HCT116 (cell line): Measurements from ENCODE around the gene LRRTM2. TPM values are rescaled to one million over a fixed set of nuclear protein-coding genes. Genes with fewer than 3 reads are reported as not detected.

Source experiments
- ATAC-seq: fragments of 200-7000 bp; cut with Tn5 transposase; 2 replicates; pipeline ENCODE4 v1.9.1; 2020; ENCODE audit warnings: mild to moderate bottlenecking, moderate library complexity
- BruUV-seq: library from RNA; stranded (reverse); fragments of 400-500 nt; replicated peaks from 2 replicates; lab custom pipeline; 2021; lab: Mats Ljungman, UMichigan
- CTCF ChIA-PET: fragments of 300-600 bp; sonication (Branson Sonifier 250); formaldehyde crosslinking; loops from one replicate; lab custom pipeline; 2021; ENCODE audit warnings: antibody characterized with exemption; lab: Charles Lee
- POLR2A ChIA-PET: fragments of 300-600, 350-600 bp; sonication (Branson Sonifier 250); formaldehyde crosslinking; loops from one replicate; lab custom pipeline; 2021; ENCODE audit warnings: antibody characterized with exemption; lab: Charles Lee
- RAD21 ChIA-PET, 2 experiments: fragments of 300-600 bp; sonication (Branson Sonifier 250); formaldehyde crosslinking; loops; one replicate each; lab custom pipeline; 2023; ENCODE audit warnings: low total read pairs in 2 of 2; ENCODE audit not compliant: uncharacterized antibody in 2 of 2, unreplicated experiment in 2 of 2, low non-redundant PET in 1 of 2; lab: Charles Lee
- DNase-seq: peaks from one replicate; pipeline ENCODE4 v3.0.0-alpha.2; 2010; ENCODE audit warnings: low read depth, low spot score
- H2AFZ ChIP-seq: fragments of 200-600 bp; shearing (Covaris generic), sonication (generic); 2 replicates; pipeline ENCODE4 v1.6.1; 2017; ENCODE audit warnings: low read depth, mixed run types, mixed read lengths, antibody characterized with exemption, low read length; ENCODE audit not compliant: poor library complexity, severe bottlenecking
- H3K27ac ChIP-seq: 2 replicates; pipeline ENCODE4 v1.5.1; 2012; ENCODE audit warnings: low read depth, low read length
- H3K27me3 ChIP-seq: fragments of 200-600 bp; sonication (generic); 2 replicates; pipeline ENCODE4 v1.6.1; 2016; ENCODE audit warnings: mixed run types, low read length, mixed read lengths; ENCODE audit not compliant: insufficient read depth
- H3K36me3 ChIP-seq, 2 experiments: fragments of 200-500 bp in 1 of 2; fragments of 200-600 bp in 1 of 2; sonication (Bioruptor generic) in 1 of 2; sonication (generic) in 1 of 2; 2 replicates each; pipeline versions ENCODE4 v1.5.1 to v1.6.1; 2014 to 2016; ENCODE audit warnings: low read length in 2 of 2, inconsistent platforms in 1 of 2, mixed read lengths in 1 of 2, mixed run types in 1 of 2; ENCODE audit not compliant: insufficient read depth in 2 of 2, control insufficient read depth in 1 of 2
- H3K4me1 ChIP-seq, 2 experiments: fragments of 200-600 bp in 1 of 2; sonication (generic) in 1 of 2; 2 replicates each; pipeline versions ENCODE4 v1.5.1 to v1.6.1; 2012 to 2017; ENCODE audit warnings: low read length in 2 of 2, inconsistent platforms in 1 of 2, mild to moderate bottlenecking in 1 of 2, mixed read lengths in 1 of 2, mixed run types in 1 of 2, moderate library complexity in 1 of 2; ENCODE audit not compliant: insufficient read depth in 2 of 2, control insufficient read depth in 1 of 2
- H3K4me2 ChIP-seq: fragments of 200-600 bp; sonication (generic); 2 replicates; pipeline ENCODE4 v1.6.1; 2017; ENCODE audit warnings: mixed run types, low read length, mixed read lengths
- H3K4me3 ChIP-seq, 2 experiments: fragments of 200-600 bp in 1 of 2; sonication (generic) in 1 of 2; replicated peaks in 1 of 2; 2 replicates each; pipeline ENCODE4 v1.5.1; 2011 to 2016; ENCODE audit warnings: low read length in 2 of 2, control low read depth in 1 of 2, low read depth in 1 of 2, mild to moderate bottlenecking in 1 of 2, mixed read lengths in 1 of 2, mixed run types in 1 of 2
- H3K79me2 ChIP-seq: fragments of 200-600 bp; sonication (generic); 2 replicates; pipeline ENCODE4 v1.6.1; 2017; ENCODE audit warnings: mild to moderate bottlenecking, mixed run types, low read length, moderate library complexity, mixed read lengths; ENCODE audit not compliant: insufficient read depth
- H3K9ac ChIP-seq: fragments of 200-600 bp; sonication (generic); 2 replicates; pipeline ENCODE4 v1.6.1; 2016; ENCODE audit warnings: low read length, mixed read lengths
- H3K9me2 ChIP-seq: fragments of 200-600 bp; sonication (generic), shearing (Covaris generic); 2 replicates; pipeline ENCODE4 v1.6.1; 2017; ENCODE audit warnings: mixed run types, mild to moderate bottlenecking, moderate library complexity; ENCODE audit not compliant: insufficient read depth
- H3K9me3 ChIP-seq, 2 experiments: fragments of 200-500 bp in 1 of 2; fragments of 200-600 bp in 1 of 2; sonication (Bioruptor generic) in 1 of 2; sonication (generic) in 1 of 2; 2 replicates each; pipeline ENCODE4 v1.6.1; 2014 to 2017; ENCODE audit warnings: low read length in 2 of 2, mixed read lengths in 2 of 2, inconsistent platforms in 1 of 2, low read depth in 1 of 2, mild to moderate bottlenecking in 1 of 2, mixed run types in 1 of 2, moderate library complexity in 1 of 2; ENCODE audit not compliant: control insufficient read depth in 1 of 2, insufficient read depth in 1 of 2
- H4K20me1 ChIP-seq: fragments of 200-600 bp; sonication (generic), shearing (Covaris generic); 2 replicates; pipeline ENCODE4 v1.6.1; 2017; ENCODE audit warnings: mixed run types, mild to moderate bottlenecking, moderate library complexity; ENCODE audit not compliant: insufficient read depth
- ATF3 ChIP-seq: IDR thresholded peaks from 2 replicates; pipeline ENCODE4 v1.6.1; 2012
- CBX3 ChIP-seq: IDR thresholded peaks from 2 replicates; pipeline ENCODE4 v1.6.1; 2012; ENCODE audit warnings: low read depth
- EGR1 ChIP-seq: IDR thresholded peaks from 2 replicates; pipeline ENCODE4 v1.6.1; 2012; ENCODE audit warnings: low read depth
- ELF1 ChIP-seq: IDR thresholded peaks from 2 replicates; pipeline ENCODE4 v1.6.1; 2012; ENCODE audit warnings: low read depth, borderline replicate concordance
- EZH2 ChIP-seq: fragments of 200-600 bp; sonication (generic); IDR thresholded peaks from 2 replicates; pipeline ENCODE4 v1.6.1; 2017; ENCODE audit warnings: antibody characterized with exemption, mixed run types
- FOSL1 ChIP-seq: IDR thresholded peaks from 2 replicates; pipeline ENCODE4 v1.6.1; 2012; ENCODE audit warnings: low read depth
- JUND ChIP-seq: IDR thresholded peaks from 2 replicates; pipeline ENCODE4 v1.6.1; 2012
- POLR2A ChIP-seq: IDR thresholded peaks from 2 replicates; pipeline ENCODE4 v1.7.0; 2011; ENCODE audit warnings: borderline replicate concordance; ENCODE audit not compliant: insufficient read depth, insufficient read length; ENCODE audit errors: extremely low read depth
- POLR2AphosphoS5 ChIP-seq: IDR thresholded peaks from 2 replicates; pipeline ENCODE4 v1.6.1; 2011; ENCODE audit warnings: mild to moderate bottlenecking, low read depth, low read length, moderate library complexity
- RAD21 ChIP-seq: IDR thresholded peaks from 2 replicates; pipeline ENCODE4 v1.6.1; 2012; ENCODE audit warnings: low read depth, mild to moderate bottlenecking
- SIN3A ChIP-seq: IDR thresholded peaks from 2 replicates; pipeline ENCODE4 v1.6.1; 2012; ENCODE audit warnings: low read depth
- SRF ChIP-seq: IDR thresholded peaks from 2 replicates; pipeline ENCODE4 v1.6.1; 2012; ENCODE audit warnings: low read depth
- TCF7L2 ChIP-seq: IDR thresholded peaks from 2 replicates; pipeline ENCODE4 v1.7.0; 2011; ENCODE audit warnings: borderline replicate concordance, inconsistent platforms; ENCODE audit not compliant: insufficient read depth, insufficient read length; ENCODE audit errors: extremely low read depth
- YY1 ChIP-seq: IDR thresholded peaks from 2 replicates; pipeline ENCODE4 v1.6.1; 2011; ENCODE audit warnings: low read length, low read depth, moderate library complexity, mild to moderate bottlenecking; ENCODE audit not compliant: insufficient replicate concordance; ENCODE audit errors: extremely low read depth
- ZBTB33 ChIP-seq: IDR thresholded peaks from 2 replicates; pipeline ENCODE4 v1.6.1; 2011; ENCODE audit warnings: mild to moderate bottlenecking, low read length, moderate library complexity; ENCODE audit not compliant: insufficient replicate concordance; ENCODE audit errors: extremely low read depth
- ZFX ChIP-seq: fragments of 450-650 bp; IDR thresholded peaks from 2 replicates; pipeline ENCODE4 v1.6.1; 2017
- ZNF274 ChIP-seq: fragments of 200-500 bp; sonication (Bioruptor generic); IDR thresholded peaks from 2 replicates; pipeline ENCODE4 v1.6.1; 2014; ENCODE audit warnings: mild to moderate bottlenecking, low read depth, low read length, inconsistent platforms
- intact Hi-C: fragments of 100-400 bp; cut with micrococcal nuclease; formaldehyde crosslinking; loops from 2 replicates; pipeline ENCODE4 v1.10.0; 2022
- total RNA-seq: library from RNA; stranded (reverse); gene quantifications from one replicate; pipeline ENCODE4 v1.2.1, GENCODE V29; 2021; ENCODE audit not compliant: unreplicated experiment

Gene LRRTM2
- total RNA-seq, 1 experiment from 2014 or later, result not detected

- ATAC-seq, result no peak
- Histone ChIP-seq H3K27me3 (no peaks in the 10 kb centered on the region), H4K20me1 (peaks cover 15% of the 10 kb centered on the region; the same call in 1 of the 2 replicates), H2AFZ (no peak overlapping the region), H3K27ac (no peak overlapping the region), H3K9me2 (no peaks in the 10 kb centered on the region), H3K9ac (no peak overlapping the region), H3K79me2 (peaks cover 86% of the 10 kb centered on the region), H3K9me3 (no peaks in the 10 kb centered on the region), H3K4me3 (no peak overlapping the region), H3K4me2 (no peak overlapping the region), H3K36me3 (no peaks in the 10 kb centered on the region), H3K4me1 (peaks cover 11 to 15% of the 10 kb centered on the region in 2 experiments)
- no peak for DNase-seq
- no TSS peak for BruUV-seq
- TF ChIP-seq POLR2AphosphoS5, result no peak
- TF ChIP-seq ZBTB33, result no peak
- no peak for TF ChIP-seq ELF1
- TF ChIP-seq CBX3, result no peak
- no peak for TF ChIP-seq RAD21
- no peak for TF ChIP-seq ATF3
- TF ChIP-seq ZFX, result no peak
- TF ChIP-seq TCF7L2, result no peak
- TF ChIP-seq EZH2, result no peak
- ChIA-PET CTCF (no interaction called here), POLR2A (no interaction called here), RAD21 (no interaction called here)
- intact Hi-C loops, result no loop called here
Observed at GRCh38 chr5:138875552-138875875, 379 bp upstream of the LRRTM2 start.

- Histone ChIP-seq H3K27ac (no peak overlapping the region), H3K9me3 (no peaks in the 10 kb centered on the region), H4K20me1 (peaks cover 15% of the 10 kb centered on the region; the same call in 1 of the 2 replicates), H3K4me1 (peaks cover 13 to 15% of the 10 kb centered on the region in 2 experiments), H2AFZ (no peak overlapping the region), H3K4me3 (no peak overlapping the region), H3K27me3 (no peaks in the 10 kb centered on the region), H3K9ac (no peak overlapping the region), H3K36me3 (no peaks in the 10 kb centered on the region), H3K9me2 (no peaks in the 10 kb centered on the region), H3K4me2 (no peak overlapping the region), H3K79me2 (peaks cover 90% of the 10 kb centered on the region)
- BruUV-seq, result no TSS peak
- intact Hi-C loops, result no loop called here
- ChIA-PET RAD21 (no interaction called here), POLR2A (no interaction called here), CTCF (no interaction called here)
- DNase-seq, result no peak
- ATAC-seq, result no peak
- TF ChIP-seq EZH2 (no peak), TCF7L2 (no peak), ATF3 (no peak), ZBTB33 (no peak), EGR1 (no peak), JUND (no peak), ZNF274 (no peak), POLR2A (no peak), FOSL1 (no peak), YY1 (no peak), POLR2AphosphoS5 (no peak), CBX3 (no peak), SRF (no peak), SIN3A (no peak)
Observed at GRCh38 chr5:138874241-138874640, 894 bp downstream of the LRRTM2 start.
